Measurements from ENCODE around the gene CFAP410. TPM values are rescaled to one million over a fixed set of nuclear protein-coding genes. Genes with fewer than 3 reads are reported as not detected.

CFAP410 gene
- total and polyA plus RNA-seq, 2 of the 13 experiments (the other 11 are each of a cell fraction or from before 2014, with no cell fraction given): 8.0 to 20.1 TPM

GRCh38 chr21:44312089-44312488 is 27.1 kb downstream of the CFAP410 start:
- TF ChIP-seq ZNF512B (CRISPR knock-in tag; IDR thresholded peaks at IDR 0.05; ENCODE audit: borderline replicate concordance) (no peak), RBFOX2 (IDR thresholded peaks at IDR 0.05; ENCODE audit: low read depth, low read length) (peak; percentile 46; the same call in 1 of the 2 replicates)
- ATAC-seq (no peak), DNase-seq (ENCODE audit: low spot score) (no peak), FAIRE-seq (no peak)
- Histone ChIP-seq H3K9me3 (ENCODE audit: low read length) (no peaks in the 10 kb centered on the region), H3K9ac (ENCODE audit: insufficient read depth, low read depth, low read length) (no peak overlapping the region), H3K27me3 (ENCODE audit: control insufficient read depth in 1 of 2, insufficient read depth in 2 of 2, low read length in 2 of 2) (no peaks in the 10 kb centered on the region), H3K27ac (ENCODE audit: extremely low read length, insufficient read depth, low read length) (no peak overlapping the region), H3K4me1 (ENCODE audit: insufficient read depth, low read length) (no peaks in the 10 kb centered on the region), H3K4me2 (ENCODE audit: low read depth, low read length) (no peak overlapping the region), H3K4me3 (replicated peaks in 1 of 3; ENCODE audit: insufficient read depth in 1 of 3, low read depth in 2 of 3, low read length in 3 of 3) (no peak overlapping the region), H4K20me1 (ENCODE audit: insufficient read depth, low read length) (0 out of 2 replicates have a peak, but pooled peaks cover 5% of the 10 kb centered on the region), H3K36me3 (replicated peaks in 1 of 2; ENCODE audit: control insufficient read depth in 1 of 2, insufficient read depth in 2 of 2, low read length in 2 of 2) (peaks cover 36 to 68% of the 10 kb centered on the region in 2 experiments; a peak in 4 of 5 replicates), H3K79me2 (ENCODE audit: insufficient read depth, low read length) (no peaks in the 10 kb centered on the region), H2AFZ (ENCODE audit: low read length) (no peak overlapping the region)
- BruUV-seq (replicated peaks): no TSS peak
- in situ Hi-C loops (cut with HindIII; ENCODE audit: extremely low pct_ligation_motif_present, low pct_unique_long_range_greater_than_20kb): no loop called here
- ChIA-PET CTCF (ENCODE audit: low intra/inter-chr PET ratio, low total read pairs) (no interaction called here), POLR2A (no interaction called here)
- intact Hi-C loops (cut with micrococcal nuclease; ENCODE audit: unreplicated experiment): no loop called here
- WGBS (ENCODE audit: low lambda C conversion rate): 98% methylated on average over 16 of the region's 22 CpGs

GRCh38 chr21:44310628-44311507 is 28.3 kb downstream of the CFAP410 start:
- Histone ChIP-seq H3K27me3 (ENCODE audit: control insufficient read depth in 1 of 2, insufficient read depth in 2 of 2, low read length in 2 of 2) (no peaks in the 10 kb centered on the region), H3K27ac (ENCODE audit: extremely low read length, insufficient read depth, low read length) (no peak overlapping the region), H2AFZ (ENCODE audit: low read length) (no peak overlapping the region), H3K4me1 (ENCODE audit: insufficient read depth, low read length) (no peaks in the 10 kb centered on the region), H3K4me3 (replicated peaks in 1 of 3; ENCODE audit: insufficient read depth in 1 of 3, low read depth in 2 of 3, low read length in 3 of 3) (no peak overlapping the region), H3K9ac (ENCODE audit: insufficient read depth, low read depth, low read length) (no peak overlapping the region), H3K36me3 (replicated peaks in 1 of 2; ENCODE audit: control insufficient read depth in 1 of 2, insufficient read depth in 2 of 2, low read length in 2 of 2) (peaks cover 35 to 66% of the 10 kb centered on the region in 2 experiments; a peak in 4 of 5 replicates), H3K79me2 (ENCODE audit: insufficient read depth, low read length) (no peaks in the 10 kb centered on the region), H3K4me2 (ENCODE audit: low read depth, low read length) (no peak overlapping the region), H3K9me3 (ENCODE audit: low read length) (no peaks in the 10 kb centered on the region), H4K20me1 (ENCODE audit: insufficient read depth, low read length) (0 out of 2 replicates have a peak, but pooled peaks cover 5% of the 10 kb centered on the region)
- in situ Hi-C loops (cut with HindIII; ENCODE audit: extremely low pct_ligation_motif_present, low pct_unique_long_range_greater_than_20kb) (no loop called here), intact Hi-C loops (cut with micrococcal nuclease; ENCODE audit: unreplicated experiment) (no loop called here)
- peak; percentile 22; the same call in 2 of the 3 replicates for ATAC-seq
- DNase-seq (ENCODE audit: low spot score): no peak
- CTCF ChIA-PET (ENCODE audit: low intra/inter-chr PET ratio, low total read pairs): no interaction called here
- no peak for FAIRE-seq
- WGBS (ENCODE audit: low lambda C conversion rate): 97% methylated on average over 18 of the region's 28 CpGs
- POLR2A ChIA-PET: no interaction called here
- no TSS peak for BruUV-seq (replicated peaks)
- TF ChIP-seq TFE3 (CRISPR knock-in tag; IDR thresholded peaks at IDR 0.05) (no peak), TERF1 (CRISPR knock-in tag; IDR thresholded peaks at IDR 0.05) (0 out of 2 replicates have a peak, but pooled peaks have one; percentile 51), CTCF (CRISPR knock-in tag; IDR thresholded peaks at IDR 0.05) (0 out of 2 replicates have a peak, but pooled peaks have one; percentile 18), ZNF570 (CRISPR knock-in tag; IDR thresholded peaks at IDR 0.05; ENCODE audit: borderline replicate concordance) (no peak), PCBP1 (IDR thresholded peaks at IDR 0.05; ENCODE audit: borderline replicate concordance, low read depth, low read length) (no peak)
